Medulla oblongata (tissue), 1 donor: ENCODE measurements around the gene TFE3.
"Not testable (repeated sequence)": the region's sequence is repeated elsewhere in the genome, so short reads cannot be mapped to it uniquely, and the experiment has no call there.

Experiments
- DNase-seq: peaks from one replicate; pipeline ENCODE4 v3.0.0-alpha.2; 2015; ENCODE audit errors: extremely low spot score

Gene TFE3

GRCh38 chrX:49001521-49002090 is 41.6 kb downstream of the TFE3 start:
- DNase-seq: peak; percentile 9

DNA sequence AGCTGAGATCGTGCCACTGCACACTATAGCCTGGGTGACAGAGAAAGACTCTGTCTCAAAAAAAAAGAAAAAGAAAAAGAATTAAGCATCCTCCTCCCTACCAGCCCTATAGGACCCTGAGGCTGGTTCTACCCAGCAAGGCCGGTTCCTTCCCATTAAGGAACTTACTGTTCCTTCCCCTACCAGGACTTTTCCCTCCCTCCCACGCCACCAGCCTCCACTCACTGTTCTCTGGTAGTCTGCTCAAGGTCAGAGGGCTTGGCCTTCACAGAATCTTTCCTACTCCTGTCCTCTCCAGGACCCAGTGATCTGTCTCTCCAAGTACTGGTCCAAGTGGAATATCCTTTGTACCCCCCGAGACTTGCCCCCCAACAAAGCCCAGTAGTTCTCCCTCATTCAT is 42.5 kb downstream of the TFE3 start:
- DNase-seq: no peak

- no peak for DNase-seq
Observed at GRCh38 chrX:48999030-48999429, 44.1 kb downstream of the TFE3 start.

- DNase-seq: no peak
Observed at GRCh38 chrX:48998391-48998790, 44.8 kb downstream of the TFE3 start.

DNA sequence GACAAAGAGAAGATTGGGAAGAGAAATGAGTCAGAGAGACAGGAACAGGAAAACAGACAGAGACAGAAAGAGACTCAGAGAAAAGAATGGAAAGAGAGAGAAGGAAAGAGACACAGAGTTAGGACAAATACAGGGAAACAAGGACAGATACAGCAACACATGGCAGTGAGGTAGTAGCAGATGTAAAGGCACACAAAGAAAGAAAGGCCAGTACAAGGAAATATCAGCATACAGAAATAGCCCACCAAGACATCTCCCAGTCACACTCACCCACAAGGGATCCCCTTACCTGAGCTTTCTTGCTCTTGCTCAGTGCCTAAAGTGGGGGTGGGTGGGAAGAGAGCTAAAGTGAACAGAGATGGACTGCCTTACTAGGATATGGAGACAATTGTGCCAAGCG is 45.3 kb downstream of the TFE3 start:
- DNase-seq: no peak

- DNase-seq: no peak
Observed at GRCh38 chrX:48997455-48997854, 45.7 kb downstream of the TFE3 start.

DNA sequence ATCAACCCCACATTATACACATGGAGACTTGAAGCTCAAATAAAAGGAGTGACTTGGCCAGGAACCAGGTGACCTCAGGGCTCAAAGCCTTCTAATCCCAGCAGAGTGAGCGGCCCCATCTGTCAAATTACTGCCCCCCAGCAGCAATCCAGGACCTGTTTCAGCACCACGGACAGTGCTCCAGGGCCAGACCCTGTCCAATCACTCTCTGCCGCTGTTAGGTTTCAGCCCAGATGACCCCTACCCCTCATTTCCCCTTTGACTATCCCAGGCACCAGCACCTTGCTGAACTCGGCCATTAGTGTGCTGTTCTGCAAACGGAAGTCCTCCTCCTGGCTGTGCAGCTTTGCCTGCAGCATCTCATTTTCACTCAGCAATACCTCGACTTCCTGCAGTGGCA is 46.2 kb downstream of the TFE3 start:
- DNase-seq: no peak

- no peak for DNase-seq
Observed at GRCh38 chrX:48992341-48992740, 50.8 kb downstream of the TFE3 start.

- no peak for DNase-seq
Observed at GRCh38 chrX:48989483-48989882, 53.7 kb downstream of the TFE3 start.

DNA sequence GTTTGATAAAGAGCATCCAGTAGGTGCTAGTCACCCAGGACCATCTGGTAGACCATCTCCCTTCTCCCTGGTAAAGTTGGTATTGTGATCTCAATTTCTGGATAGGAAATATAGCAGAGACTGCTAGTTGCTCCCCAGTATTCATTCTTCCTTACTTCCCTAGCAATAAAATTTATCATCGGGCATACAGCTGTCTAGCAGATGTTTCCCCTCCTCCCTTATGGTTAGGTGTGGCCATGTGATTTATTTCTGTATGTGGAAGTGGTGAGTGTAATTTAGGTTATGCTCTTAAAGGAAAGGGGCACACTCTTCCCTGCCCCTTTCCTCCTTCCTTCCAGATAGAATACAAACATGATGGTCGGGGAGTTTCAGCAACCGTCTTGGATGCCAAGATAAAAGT is 59.3 kb downstream of the TFE3 start:
- DNase-seq: no peak

DNA sequence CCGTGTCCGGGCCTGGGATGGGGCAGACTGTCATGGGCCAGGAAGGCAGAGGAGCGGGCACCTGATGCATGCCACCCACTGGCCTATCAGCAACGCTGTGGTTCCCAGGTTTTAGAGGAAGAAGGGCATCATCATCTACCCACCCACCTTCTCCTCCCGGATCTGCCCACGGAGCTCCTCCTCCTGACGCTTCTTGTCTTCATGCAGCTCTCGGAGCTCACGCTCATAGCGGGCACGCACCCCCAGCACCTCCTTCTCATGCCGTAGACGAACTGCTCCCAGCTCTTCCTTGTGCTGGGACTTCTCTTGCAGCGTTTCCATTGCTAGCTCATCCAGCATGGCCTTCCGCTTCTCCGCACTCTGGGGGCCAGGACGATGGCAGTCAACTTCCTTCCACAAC is 60.1 kb downstream of the TFE3 start:
- no peak for DNase-seq

GRCh38 chrX:48981178-48981577 is 62.0 kb downstream of the TFE3 start:
- no peak for DNase-seq

DNA sequence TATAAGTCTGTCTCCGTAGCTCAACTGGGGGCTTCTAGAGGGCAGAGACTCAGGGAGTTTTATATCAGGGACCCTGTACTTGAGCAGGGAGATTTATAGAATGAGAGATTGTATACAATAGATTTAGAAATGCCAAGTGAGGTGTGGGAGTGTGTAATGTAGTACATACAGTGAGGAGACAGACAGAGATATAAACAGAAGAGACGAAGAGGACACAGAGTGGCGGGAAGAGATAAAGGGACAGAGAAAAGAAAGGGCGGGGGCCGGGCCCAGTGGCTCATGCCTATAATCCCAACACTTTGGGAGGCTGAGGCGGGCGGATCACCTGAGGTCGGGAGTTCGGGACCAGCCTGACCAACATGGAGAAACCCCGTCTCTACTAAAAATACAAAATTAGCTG is 62.8 kb downstream of the TFE3 start:
- DNase-seq: not testable (repeated sequence)
